Ecto neural progenitor cell (in vitro differentiated cells): ENCODE results near the gene CFAP52.
"Not testable (repeated sequence)": the region's sequence is repeated elsewhere in the genome, so short reads cannot be mapped to it uniquely, and the experiment has no call there.

Source experiments
- DNase-seq: peaks from one replicate; pipeline ENCODE4 v3.0.0-alpha.2; 2018; ENCODE audit warnings: low spot score

The CFAP52 gene

GRCh38 chr17:9576521-9577372, at the start of gene CFAP52:
Gene CFAP52, plus strand, starts transcription at chr17:9576642. Its CDS starts 54 bp downstream, at chr17:9576696.
- DNase-seq, result peak; percentile 93

- DNase-seq, result no peak
Measured at GRCh38 chr17:9527788-9528187, 48.7 kb upstream of the CFAP52 start.

GRCh38 chr17:9529033-9529700, 47.3 kb upstream of the CFAP52 start:
- DNase-seq, result no peak

- DNase-seq, result no peak
Measured at GRCh38 chr17:9531034-9531433, 45.4 kb upstream of the CFAP52 start.

- no peak for DNase-seq
Measured at GRCh38 chr17:9532715-9533114, 43.7 kb upstream of the CFAP52 start.

GRCh38 chr17:9533441-9533840, 43.0 kb upstream of the CFAP52 start:
- no peak for DNase-seq

- no peak for DNase-seq
Measured at GRCh38 chr17:9536061-9536460, 40.4 kb upstream of the CFAP52 start.

GRCh38 chr17:9537177-9537776, 39.2 kb upstream of the CFAP52 start:
- no peak for DNase-seq

GRCh38 chr17:9538626-9539025, 37.8 kb upstream of the CFAP52 start:
- DNase-seq, result no peak

- no peak for DNase-seq
Measured at GRCh38 chr17:9541718-9542117, 34.7 kb upstream of the CFAP52 start.

- DNase-seq, result no peak
Measured at GRCh38 chr17:9544221-9544620, 32.2 kb upstream of the CFAP52 start.

GRCh38 chr17:9549215-9549614, 27.2 kb upstream of the CFAP52 start:
- no peak for DNase-seq

- no peak for DNase-seq
Measured at GRCh38 chr17:9553181-9553580, 23.3 kb upstream of the CFAP52 start.

- no peak for DNase-seq
Measured at GRCh38 chr17:9553596-9553995, 22.8 kb upstream of the CFAP52 start.

- not testable (repeated sequence) for DNase-seq
Measured at GRCh38 chr17:9554715-9555114, 21.7 kb upstream of the CFAP52 start.

GRCh38 chr17:9557161-9557755, 19.2 kb upstream of the CFAP52 start:
- no peak for DNase-seq

GRCh38 chr17:9557857-9558256, 18.6 kb upstream of the CFAP52 start:
- DNase-seq, result no peak

GRCh38 chr17:9564104-9564503, 12.3 kb upstream of the CFAP52 start:
- no peak for DNase-seq

GRCh38 chr17:9566067-9566466, 10.4 kb upstream of the CFAP52 start:
- DNase-seq, result no peak

- not testable (repeated sequence) for DNase-seq
Measured at GRCh38 chr17:9566739-9567138, 9.7 kb upstream of the CFAP52 start.

- no peak for DNase-seq
Measured at GRCh38 chr17:9568004-9568403, 8.4 kb upstream of the CFAP52 start.

GRCh38 chr17:9568957-9569588, 7.4 kb upstream of the CFAP52 start:
- no peak for DNase-seq
